Measurements from ENCODE around the gene HECW1.
"Not testable (repeated sequence)": the region's sequence is repeated elsewhere in the genome, so short reads cannot be mapped to it uniquely, and the experiment has no call there.

Gene HECW1

DNA sequence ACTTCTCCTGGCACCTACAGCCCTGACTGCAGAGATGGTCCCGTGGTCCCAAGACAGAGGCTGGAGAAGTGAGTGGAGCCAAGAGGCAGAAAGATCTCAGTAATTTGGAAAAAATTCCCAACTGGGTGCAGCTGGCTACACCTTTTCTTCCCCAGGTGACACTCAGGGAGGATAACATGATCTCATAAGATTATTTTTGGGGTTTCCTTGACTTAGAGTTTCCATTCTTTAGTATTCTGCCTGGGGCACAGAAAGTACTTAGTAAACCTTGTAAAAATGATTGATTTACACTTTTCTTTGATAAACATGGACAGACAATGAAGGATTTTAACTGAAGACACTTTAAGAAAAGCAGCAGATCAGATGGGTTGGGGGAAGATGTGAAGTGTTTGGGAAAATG is 38.6 kb downstream of the HECW1 start:
- no peak for DNase-seq

DNA sequence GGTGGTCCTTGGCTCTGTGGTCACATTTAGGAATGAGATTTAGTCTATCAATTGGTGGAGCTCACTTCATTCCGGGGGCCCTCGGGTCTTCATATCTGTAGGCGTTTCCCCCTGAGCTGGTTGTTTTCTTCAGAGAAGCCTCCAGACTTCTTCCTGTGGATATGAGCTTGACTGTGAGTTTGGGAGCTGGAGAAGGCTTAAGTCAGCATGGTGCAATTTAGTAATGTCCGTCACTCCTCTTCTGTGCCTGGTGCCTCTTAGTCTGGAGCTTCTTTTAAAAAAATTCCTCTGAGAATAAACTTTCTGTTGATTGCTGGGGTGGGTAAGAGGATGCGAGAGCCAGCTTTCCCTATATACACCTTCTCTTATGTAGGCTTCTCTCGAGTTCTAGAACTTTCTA is 40.2 kb downstream of the HECW1 start:
- no peak for DNase-seq

DNA sequence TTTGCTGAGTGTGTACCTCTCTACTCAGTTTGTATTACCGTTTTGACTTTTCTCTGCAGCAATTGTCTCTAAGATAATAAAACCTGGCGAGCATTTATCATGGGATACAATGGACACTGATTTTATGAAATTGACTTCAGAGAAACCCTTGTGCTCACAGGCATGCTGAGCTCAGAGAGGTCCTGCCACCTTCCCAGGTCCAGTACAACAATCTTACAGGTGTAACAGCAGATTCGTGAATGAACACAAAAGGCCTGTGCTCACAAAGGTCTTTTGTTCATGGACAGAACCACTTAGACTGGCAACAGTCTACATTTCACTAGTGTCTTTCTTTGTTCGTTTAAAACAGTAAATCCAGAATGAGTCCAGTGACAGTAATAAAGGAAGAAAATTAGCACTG is 43.2 kb downstream of the HECW1 start:
- DNase-seq, result no peak

DNA sequence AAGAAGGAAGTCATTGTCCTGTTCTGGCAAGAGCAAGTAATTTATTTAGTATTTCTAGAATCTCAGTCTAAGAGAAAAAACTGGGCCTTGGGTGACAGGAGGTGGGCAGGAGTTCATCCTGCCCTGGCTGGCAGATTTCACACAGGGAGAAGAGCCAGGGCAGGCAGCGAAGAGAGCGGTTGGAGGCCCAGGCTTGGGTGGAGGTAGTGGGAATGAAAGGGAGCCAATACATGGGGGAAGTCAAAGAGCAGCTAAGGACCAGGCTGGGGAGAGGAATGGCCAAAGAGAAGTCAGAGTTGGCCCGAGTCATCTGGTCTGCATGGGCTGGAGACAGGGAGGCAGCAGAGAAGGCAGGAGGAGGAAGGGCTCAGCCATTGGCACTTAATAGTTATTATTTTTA is 51.4 kb downstream of the HECW1 start:
- no peak for DNase-seq

DNA sequence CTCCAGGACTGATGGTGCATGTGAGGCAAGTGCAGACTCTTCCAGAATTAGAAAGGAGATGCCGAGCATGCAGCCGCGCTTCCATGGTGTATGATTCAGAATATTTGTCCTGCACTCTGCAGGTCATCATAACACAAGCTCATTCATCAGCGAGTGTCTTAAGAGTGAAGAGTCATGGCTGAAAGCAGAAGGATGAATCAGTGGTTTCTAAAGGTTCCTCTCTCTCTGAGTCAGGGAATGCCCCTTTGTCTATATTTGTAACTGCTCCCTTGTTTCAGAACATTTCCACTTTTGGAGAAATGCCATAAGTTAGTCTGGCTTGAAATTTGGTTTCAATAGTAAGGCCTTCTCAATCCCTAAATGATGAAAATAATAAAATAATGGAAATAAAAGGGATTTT is 52.3 kb downstream of the HECW1 start:
- DNase-seq, result no peak

DNA sequence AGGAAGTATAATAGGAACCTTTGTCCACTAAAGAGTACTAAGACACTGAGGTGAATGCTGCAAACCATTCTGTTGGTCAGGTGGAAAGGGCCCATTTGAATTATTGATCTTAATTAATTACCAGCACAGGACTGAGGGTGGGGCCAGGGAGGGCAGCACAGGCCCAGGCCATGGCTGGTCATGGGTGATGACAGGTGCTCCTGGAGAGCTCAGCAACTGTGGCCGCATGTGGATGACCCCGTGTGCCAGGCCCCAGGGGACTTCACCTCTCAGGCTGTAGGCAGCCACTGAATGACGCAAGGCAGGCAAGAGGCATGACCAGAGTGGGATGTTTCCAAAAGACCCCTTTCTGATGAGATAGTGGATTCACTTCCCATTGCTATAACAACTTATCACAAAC is 54.2 kb downstream of the HECW1 start:
- no peak for DNase-seq

DNA sequence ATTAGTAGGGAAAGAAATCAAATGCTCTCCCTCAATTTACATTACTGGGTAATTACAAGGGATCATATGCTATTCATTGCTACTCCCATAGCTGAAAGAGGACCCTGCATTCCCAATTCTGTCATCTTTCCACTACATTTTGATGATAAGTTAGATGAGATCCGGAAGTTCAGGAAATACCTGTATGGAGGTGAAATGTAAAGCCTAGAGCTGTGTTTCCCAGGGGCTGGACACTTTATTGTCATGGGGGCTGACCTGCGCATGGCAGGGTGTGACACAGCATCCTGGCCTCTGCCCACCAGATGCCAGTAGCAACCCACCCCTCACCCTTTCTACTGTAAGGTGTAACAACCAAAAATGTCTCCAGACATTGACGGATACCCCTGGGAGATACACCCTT is 56.6 kb downstream of the HECW1 start:
- DNase-seq, result no peak

DNA sequence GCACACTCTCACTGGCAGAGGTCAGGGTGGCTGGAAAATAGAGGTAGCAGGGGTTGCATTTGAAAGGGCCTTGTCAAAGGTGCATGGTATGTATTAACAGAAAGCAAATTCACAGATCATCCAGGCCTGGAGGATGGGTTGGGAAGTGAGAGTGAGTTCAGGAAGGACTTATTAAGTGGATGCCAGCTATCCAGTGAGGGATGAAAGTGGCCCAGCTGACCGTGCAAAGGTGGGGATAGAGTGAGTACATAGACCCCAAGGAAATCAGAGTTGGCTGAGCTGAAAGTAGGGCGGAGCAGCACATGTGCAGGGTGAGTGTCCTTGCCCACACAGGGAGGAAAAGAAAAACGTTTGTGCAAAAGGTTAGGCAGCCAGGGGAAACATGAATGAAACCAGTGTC is 58.1 kb downstream of the HECW1 start:
- DNase-seq, result no peak

DNA sequence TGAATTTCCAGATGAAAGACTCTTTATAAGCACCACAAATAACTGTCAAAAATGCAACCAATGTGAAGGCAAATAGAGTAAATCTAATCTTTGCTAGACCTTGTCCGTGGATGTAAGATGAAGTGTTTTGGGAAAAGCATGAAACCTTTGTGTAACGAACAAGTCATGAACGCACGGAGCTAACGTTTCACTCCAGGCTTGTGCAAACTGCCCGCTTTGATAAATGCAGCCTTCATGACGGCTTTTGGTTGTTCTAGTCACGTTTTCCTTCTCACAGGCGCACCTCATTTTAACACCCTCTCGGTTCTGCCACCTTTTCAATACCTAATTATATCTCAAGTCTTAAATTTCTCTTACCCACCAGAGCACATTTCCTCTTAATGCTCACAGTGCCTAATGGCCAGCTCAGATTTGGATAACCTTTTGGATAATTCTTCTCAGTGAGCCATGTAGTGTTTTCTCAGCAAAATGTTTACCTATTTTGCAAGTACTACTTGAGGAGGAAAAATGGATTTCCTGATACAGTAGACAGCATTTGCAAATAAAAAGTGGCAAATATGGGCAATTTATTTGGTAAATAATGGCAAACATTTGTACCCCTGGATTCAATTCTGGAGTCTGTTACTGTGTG is 63.2 kb downstream of the HECW1 start:
- no peak for DNase-seq

DNA sequence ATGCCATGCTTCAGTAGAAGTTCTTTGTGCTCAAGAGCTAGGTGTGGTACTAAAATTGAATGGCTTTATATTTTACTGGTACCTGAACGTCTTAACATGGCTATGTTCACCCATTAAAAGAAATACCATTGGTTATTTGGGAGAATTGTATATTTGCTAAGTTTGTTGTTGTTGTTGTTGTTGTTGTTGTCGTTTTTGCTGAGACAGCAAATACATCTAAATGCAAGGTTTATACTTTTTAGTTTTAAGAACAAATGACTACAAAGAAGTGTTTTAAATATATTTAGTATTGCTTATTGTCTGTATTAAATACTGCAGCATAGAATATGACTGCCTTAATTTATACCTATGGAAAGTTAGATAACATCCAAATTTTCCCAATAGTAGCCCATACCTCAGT is 66.9 kb downstream of the HECW1 start:
- no peak for DNase-seq

DNA sequence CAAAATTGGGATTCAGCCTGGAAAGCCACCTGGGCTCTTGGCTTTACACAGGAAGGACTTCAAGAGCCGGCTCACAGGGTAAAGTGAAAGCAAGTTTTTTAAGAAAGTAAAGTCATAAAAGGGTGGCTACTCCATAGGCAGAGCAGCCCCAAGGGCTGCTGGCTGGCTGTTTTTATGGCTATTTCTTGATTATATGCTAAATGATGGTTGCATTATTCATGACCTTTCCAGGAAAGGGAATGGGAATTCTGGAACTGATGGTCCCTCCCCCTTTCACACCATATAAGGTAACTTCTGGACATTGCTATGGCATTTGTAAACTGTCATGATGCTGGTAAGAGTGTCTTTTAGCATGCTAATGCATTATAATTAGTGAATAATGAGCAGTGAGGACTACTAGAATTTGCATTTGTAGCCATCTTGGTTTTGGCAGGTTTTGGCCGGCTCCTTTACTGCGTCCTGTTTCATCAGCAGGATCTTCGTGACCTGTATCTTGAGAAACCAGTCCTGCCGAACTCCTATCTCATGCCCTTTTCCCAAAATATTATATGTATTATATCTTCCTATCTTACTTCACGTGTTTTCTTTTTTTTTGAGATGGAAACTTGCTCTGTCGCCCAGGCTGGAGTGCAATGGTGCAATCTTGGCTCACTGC is 80.5 kb downstream of the HECW1 start:
- DNase-seq, result no peak

DNA sequence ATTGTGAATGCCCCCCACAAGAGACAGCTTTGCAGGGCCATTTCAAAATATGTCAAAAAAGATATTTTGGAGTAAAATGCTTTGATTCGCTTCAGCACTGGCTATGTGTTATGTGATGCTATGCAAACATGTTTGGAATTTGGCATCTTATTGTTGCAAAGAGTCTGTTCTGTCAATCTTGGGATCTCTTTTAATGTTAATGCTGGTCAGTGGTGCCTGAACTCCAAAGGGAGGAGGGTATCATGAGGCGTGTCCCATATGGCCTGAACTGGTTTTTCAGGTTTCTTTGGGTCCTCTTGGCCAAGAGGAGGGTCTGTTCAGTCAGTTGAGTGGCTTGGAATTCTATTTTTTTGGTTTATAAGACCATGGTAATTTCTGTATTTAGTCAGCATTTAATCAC is 81.4 kb downstream of the HECW1 start:
- no peak for DNase-seq

DNA sequence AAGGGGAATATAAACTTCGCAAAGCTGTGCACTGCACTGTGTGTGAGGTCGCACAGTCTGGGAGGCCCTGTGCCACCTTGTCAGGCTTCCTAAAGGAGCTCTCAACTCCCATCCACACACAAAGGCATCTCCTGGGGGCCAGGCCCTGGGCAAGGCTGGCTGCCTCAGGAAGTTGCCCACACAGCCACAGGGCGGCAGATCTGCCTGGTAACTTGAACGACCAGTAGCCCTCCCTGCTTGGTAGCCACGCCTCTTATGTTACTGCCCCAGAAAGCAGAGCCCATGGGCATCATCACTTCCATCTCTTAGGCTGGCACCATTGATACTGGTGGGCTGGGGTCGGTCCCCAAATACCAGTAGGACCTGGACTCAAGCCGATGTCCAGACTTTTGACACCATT is 82.8 kb downstream of the HECW1 start:
- DNase-seq, result no peak

DNA sequence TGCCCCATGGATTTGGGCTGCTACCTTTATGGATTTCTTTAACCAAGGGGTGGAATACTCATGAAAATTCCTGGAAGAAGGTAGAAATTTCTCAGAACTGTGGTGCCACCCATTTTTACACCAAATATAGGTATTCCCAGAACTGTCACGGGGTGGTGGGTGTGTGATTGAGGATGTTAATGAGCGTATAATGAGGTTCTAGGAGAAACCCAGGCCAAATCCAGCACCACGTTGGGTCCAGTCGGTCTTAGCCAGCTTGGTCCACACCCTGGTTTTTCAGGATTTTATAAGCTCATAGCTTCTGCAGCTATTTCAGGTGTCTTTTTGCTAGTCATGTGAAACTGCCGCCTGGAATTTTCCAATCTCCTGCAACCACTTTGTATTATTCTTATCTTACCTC is 83.3 kb downstream of the HECW1 start:
- no peak for DNase-seq

DNA sequence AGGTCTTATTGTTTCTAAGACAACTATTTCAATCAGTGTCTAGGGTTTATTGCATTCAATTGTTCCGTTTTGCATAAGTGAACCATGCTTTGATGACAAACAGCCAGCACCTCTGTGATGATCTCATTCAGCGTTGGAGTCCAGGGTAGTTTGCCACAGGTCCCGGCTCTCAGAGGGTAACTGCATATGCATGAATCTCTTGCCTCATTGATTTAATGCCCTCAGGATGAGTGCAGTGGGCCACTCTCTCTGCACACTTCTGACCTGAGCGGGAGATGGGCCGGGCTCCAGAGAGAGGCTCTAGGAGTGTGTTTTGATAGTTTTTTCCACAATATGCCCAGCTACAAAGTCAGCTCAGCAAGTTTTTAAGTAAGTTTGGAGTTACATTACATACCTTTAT is 83.9 kb downstream of the HECW1 start:
- no peak for DNase-seq

DNA sequence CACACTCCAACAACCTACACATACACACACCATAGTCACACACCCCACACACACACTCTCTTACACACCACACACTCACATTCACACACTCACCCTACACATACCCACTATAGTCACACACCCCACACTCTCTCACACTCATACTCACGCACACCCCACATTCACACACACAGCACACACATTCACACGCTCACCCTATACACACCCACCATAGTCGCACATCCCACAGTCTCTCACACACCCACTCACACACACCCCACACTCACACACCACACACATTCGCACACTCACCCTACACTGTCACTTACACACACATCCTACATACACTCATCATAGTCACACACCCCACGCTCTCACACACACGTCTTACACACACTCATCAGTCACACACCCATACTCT is 85.6 kb downstream of the HECW1 start:
- no peak for DNase-seq

DNA sequence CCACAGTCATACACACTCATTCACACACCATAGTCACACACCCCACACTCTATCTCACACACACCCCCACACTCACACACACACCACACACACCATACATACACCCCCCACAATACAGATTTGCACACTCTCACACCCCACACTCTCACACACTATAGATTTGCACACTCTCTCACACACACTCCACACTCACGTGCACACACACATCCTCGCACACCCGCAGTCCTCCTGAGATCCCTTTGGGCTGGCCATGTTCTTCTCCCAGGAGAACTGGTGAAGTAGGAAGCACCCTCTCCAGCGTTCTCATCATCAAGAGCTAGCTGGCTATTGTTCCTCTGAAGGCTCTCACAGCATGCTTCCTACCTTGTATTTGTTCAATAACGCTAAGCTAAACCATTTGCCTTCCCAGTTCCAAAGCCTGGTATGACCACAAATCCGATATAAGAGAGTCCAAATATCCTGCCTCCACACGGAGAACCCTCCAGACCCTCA is 86.2 kb downstream of the HECW1 start:
- no peak for DNase-seq

DNA sequence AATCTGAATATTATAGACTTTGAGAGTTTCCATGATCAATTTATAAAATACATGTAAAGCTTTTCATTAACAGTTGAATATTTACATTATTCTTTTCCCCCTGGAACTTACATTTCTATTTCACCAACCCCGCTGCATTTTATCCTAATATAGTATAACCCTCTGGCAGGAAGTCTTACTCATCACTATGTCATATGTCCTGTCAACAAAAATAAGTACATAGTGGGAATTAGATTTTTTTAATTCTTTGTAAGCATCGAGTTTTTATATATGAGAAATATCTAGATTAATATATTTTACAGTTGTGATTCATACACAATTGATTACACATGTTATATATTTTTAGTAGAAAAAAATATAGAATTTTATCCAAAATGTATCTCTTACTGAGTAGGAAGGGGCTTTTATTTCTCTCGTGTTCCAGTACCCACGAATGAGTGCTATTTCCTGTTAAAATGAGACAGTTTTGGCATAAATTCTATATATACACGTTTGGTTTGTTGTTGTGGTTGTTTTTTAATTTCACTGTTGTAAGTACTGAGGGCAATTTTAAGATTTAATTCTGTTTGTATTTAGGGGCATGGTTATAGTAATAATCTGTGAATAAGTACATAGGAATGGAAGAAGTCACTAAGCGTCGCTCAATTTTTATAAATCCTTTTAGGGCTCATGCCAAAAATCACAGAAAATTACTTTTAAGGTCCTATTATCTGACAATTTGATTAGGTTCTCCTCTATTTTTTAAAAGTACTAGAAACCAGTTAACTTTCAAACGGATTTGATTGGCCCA is 87.1 kb downstream of the HECW1 start:
- no peak for DNase-seq

DNA sequence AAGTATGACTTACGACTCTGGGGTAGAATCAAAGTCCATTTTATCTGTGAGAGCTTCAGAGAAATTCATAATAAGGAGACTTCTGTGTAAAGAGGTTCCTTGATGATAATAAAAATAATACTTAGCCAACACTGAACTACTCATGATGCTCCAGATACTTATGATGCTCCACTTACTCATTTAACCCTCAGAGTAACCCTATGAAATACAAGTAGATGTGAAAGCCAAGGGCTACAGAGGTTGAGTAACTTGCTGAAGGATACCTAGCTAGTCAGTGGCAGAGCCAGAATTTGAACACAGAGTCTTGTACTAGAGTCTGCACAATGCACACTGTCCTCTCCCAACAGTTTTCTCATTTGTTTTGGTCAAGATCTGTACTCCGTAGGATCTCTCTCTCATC is 89.5 kb downstream of the HECW1 start:
- DNase-seq, result no peak

DNA sequence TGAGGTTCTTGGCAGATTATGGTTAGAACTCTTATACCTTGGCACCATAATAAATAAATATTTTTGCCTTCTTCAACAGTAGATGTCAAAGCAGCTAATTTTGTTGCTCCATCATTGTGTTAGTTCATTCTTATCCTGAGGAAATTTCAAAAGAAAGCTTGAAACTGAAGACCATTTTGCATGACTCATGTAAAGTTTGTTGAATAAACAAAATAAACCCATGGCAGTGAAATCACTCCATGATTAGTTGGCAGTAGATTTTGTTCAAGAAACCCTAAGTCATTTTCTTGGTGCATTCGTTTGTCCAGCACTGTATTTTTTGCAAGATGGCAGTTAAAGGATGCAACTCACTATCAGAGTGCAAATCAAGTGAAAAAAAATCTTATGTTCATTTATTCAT is 91.6 kb downstream of the HECW1 start:
- no peak for DNase-seq

DNA sequence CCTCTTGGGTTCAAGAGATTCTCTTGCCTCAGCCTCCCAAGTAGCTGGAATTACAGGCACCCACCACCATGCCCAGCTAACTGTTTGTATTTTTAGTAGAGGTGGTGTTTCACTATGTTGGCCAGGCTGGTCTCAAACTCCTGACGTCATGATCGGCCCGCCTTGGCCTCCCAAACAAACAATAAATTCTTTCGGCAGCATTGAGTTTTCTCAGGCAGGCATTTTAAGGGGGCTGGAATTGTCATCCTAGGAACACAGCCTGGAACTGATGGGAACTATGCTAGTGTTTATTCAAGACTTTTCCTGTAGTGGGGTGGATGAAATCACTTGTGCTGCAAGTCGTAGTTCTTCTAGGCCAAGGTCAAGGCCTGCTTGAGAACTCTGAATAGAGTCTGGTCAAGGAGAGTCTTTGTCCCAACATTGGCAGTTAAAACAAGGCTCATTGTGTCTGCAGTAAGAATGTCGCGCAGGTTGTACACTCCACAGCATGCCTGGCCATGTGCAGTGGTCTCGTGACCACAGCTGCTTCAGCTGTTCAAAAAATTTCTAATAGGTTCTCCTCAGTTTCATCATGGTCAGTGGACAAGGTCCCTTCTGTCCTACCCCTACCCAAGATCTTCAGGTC is 92.8 kb downstream of the HECW1 start:
- no peak for DNase-seq

DNA sequence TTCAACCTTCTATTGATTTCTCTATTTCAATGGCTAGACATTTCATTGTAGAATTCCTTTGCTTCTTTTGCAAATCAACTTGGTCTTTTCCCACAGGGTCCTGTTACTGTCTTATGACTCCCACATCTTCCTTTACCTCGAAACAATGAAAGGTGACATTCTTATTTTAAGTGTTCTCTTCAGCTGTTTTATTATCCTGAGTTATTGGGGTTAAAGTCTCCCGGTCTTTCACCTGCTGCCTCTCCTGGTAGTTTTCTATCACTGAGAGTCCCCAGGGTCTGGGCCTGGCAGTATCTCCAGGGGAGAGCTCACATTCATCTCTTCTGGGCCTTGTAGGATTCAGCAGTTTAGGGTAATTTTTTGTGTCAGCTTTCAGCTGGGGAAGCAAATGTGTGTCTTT is 95.8 kb downstream of the HECW1 start:
- no peak for DNase-seq

DNA sequence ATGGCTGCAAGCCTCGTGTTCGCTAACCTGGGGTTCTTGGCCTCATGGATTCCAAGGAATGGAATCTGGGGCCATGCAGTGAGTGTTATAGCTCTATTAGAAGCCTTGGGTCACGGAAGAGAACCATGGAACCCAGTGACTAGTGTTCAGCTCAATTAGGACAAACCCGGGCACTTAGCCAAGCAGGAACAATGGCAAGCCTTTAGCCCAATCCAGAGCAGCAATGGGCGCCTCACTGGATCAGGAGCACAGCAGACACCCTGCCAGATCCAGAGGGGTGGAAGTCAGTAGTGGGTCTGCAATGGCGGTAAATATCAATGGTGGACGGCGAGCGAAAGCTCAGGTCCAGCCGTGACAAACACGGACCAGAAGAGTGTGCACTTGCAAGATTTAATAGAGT is 98.1 kb downstream of the HECW1 start:
- not testable (repeated sequence) for DNase-seq

DNA sequence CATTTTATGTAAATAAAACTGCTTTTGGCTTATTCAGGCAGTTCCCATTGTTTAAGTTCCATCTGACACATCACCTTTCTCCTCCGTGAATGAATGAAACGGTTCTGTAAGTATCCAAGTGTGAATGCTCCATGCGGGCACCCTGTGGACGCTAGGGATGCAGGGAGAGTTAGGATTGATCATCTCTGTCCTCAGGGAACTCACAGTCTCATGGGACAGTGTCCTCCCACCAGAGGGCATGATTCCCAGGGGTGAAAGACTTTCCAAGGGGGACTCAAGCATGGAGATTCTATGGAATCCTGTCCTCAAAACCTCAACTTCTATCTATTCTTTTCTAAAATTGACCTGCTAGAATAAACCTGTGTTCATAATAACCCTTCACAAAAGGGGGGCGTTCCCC is 98.8 kb downstream of the HECW1 start:
- no peak for DNase-seq

Data from bone marrow (tissue), 2 donors.